ENCODE results near the gene TESMIN.

The TESMIN gene

GRCh38 chr11:68751331-68751856 lies at the start of gene TESMIN:
Gene TESMIN, minus strand, starts transcription at chr11:68751520. Its CDS starts 860 bp downstream, at chr11:68750660.
- DNase-seq (ENCODE audit: low read depth in 2 of 2) = peak; percentile 80 to 85

- peak in 1 of 2 donors; percentile 5 for DNase-seq (ENCODE audit: low read depth in 2 of 2)
These were observed 47.0 kb upstream of the TESMIN start for GRCh38 chr11:68798221-68798813.

GRCh38 chr11:68796801-68797200 lies 45.5 kb upstream of the TESMIN start:
- DNase-seq (ENCODE audit: low read depth in 2 of 2) = no peak

GRCh38 chr11:68792400-68792966 lies 41.2 kb upstream of the TESMIN start:
- no peak for DNase-seq (ENCODE audit: low read depth in 2 of 2)

- DNase-seq (ENCODE audit: low read depth in 2 of 2) = no peak
These were observed 33.3 kb upstream of the TESMIN start for GRCh38 chr11:68784653-68785052.

GRCh38 chr11:68783216-68783821 lies 32.0 kb upstream of the TESMIN start:
- DNase-seq (ENCODE audit: low read depth in 2 of 2) = no peak

GRCh38 chr11:68782711-68783110 lies 31.4 kb upstream of the TESMIN start:
- no peak for DNase-seq (ENCODE audit: low read depth in 2 of 2)

GRCh38 chr11:68780829-68781228 lies 29.5 kb upstream of the TESMIN start:
- no peak for DNase-seq (ENCODE audit: low read depth in 2 of 2)

- DNase-seq (ENCODE audit: low read depth in 2 of 2) = no peak
These were observed 26.9 kb upstream of the TESMIN start for GRCh38 chr11:68778205-68778604.

GRCh38 chr11:68776442-68777235 lies 25.3 kb upstream of the TESMIN start:
- DNase-seq (ENCODE audit: low read depth in 2 of 2) = no peak

GRCh38 chr11:68775951-68776388 lies 24.6 kb upstream of the TESMIN start:
- DNase-seq (ENCODE audit: low read depth in 2 of 2) = no peak

GRCh38 chr11:68774194-68774585 lies 22.9 kb upstream of the TESMIN start:
- DNase-seq (ENCODE audit: low read depth in 2 of 2) = no peak

GRCh38 chr11:68773521-68774193 lies 22.3 kb upstream of the TESMIN start:
- no peak for DNase-seq (ENCODE audit: low read depth in 2 of 2)

GRCh38 chr11:68772936-68773335 lies 21.6 kb upstream of the TESMIN start:
- no peak for DNase-seq (ENCODE audit: low read depth in 2 of 2)

GRCh38 chr11:68770781-68771180 lies 19.5 kb upstream of the TESMIN start:
- no peak for DNase-seq (ENCODE audit: low read depth in 2 of 2)

- no peak for DNase-seq (ENCODE audit: low read depth in 2 of 2)
These were observed 16.4 kb upstream of the TESMIN start for GRCh38 chr11:68767672-68768071.

- DNase-seq (ENCODE audit: low read depth in 2 of 2) = no peak
These were observed 15.5 kb upstream of the TESMIN start for GRCh38 chr11:68766786-68767185.

- DNase-seq (ENCODE audit: low read depth in 2 of 2) = no peak
These were observed 13.4 kb upstream of the TESMIN start for GRCh38 chr11:68764746-68765145.

GRCh38 chr11:68763926-68764657 lies 12.8 kb upstream of the TESMIN start:
- DNase-seq (ENCODE audit: low read depth in 2 of 2) = no peak

GRCh38 chr11:68763181-68763721 lies 11.9 kb upstream of the TESMIN start:
- DNase-seq (ENCODE audit: low read depth in 2 of 2) = no peak

GRCh38 chr11:68762481-68762880 lies 11.2 kb upstream of the TESMIN start:
- DNase-seq (ENCODE audit: low read depth in 2 of 2) = no peak
